ENCODE results near the gene NUDT15.
"Not testable (repeated sequence)": the region's sequence is repeated elsewhere in the genome, so short reads cannot be mapped to it uniquely, and the experiment has no call there.

The NUDT15 gene

DNA sequence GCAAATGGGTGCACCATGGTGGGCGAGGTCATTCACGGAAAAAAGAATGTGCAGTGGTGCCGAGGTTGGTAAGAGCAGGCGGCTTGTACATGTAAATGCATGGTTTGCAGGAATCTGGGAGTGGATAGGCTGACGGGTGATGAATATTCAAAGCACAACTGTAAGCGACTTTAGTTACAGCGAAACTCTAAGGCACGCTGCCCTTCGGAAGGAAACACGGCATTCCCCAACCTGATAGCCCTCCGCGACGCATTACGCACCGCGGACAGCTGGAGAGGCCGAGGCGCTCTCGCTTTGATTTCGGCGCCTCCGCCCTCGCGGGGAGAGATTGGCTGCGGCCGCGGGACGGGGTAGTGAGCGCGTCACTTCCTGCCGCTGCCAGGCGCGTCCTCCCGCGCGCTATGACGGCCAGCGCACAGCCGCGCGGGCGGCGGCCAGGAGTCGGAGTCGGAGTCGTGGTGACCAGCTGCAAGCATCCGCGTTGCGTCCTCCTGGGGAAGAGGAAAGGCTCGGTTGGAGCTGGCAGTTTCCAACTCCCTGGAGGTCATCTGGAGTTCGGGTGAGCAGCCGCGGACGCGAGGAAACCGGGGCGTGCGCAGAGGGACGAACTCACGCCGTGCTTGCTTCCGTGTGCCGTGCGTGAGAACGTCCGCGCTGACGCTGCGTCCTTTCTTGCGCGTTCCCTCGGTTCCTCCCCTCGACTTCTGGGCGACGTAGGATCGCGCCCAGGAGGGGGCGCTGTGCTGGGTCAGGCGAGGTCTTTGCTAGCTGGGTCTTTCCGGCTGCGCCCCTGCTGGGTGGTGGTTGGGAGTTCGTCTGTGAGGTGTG lies at the start of gene NUDT15:
NUDT15 (plus strand) TSS at position 381 of the 828 bp plus-strand sequence; CDS start at position 402, 21 bp downstream.
- DNase-seq: peak; percentile 93 to 96

DNA sequence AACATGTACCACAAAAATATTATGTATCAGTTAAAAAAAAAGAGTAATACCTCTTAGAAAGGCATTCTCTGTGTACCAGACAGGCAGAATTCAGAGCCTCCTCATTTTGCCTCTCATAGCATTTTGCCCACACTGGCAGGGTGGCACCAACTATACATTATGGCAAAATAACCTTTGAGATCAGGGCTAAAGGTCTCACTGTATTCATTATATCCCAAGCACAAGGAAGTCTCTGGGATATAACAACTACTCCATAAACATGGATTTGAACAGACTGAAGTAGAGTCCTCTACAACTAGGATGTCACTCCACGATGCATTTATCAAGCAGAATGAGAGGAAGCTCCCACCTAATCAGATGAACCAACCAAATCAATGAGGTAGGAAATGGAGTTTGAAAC lies 47.1 kb upstream of the NUDT15 start:
- no peak for DNase-seq

DNA sequence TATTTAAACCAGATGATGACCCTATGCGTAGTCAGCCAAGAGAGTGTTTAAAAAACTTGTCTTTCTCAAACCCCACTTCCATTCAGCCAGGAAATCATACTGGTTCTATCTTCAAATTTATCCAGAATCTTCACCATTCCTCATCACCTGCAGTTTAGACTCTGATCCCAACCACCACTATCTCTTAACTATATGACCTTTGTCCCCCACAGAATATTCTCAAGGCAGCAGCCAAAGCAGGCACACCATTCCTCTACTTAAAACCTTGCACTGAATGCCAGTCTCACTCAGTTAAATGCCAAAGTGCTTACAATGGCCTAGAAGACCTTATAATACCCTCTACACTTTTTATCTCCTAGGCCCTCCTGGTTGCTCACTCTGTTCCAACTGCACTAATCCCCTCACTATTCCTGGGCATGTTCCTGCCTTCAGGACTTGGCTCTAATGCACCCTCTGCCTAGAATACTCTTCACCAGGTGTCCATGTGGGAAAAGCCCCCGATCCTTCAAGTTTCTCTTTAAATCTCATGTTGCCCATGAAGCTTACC lies 46.5 kb upstream of the NUDT15 start:
- no peak for DNase-seq

DNA sequence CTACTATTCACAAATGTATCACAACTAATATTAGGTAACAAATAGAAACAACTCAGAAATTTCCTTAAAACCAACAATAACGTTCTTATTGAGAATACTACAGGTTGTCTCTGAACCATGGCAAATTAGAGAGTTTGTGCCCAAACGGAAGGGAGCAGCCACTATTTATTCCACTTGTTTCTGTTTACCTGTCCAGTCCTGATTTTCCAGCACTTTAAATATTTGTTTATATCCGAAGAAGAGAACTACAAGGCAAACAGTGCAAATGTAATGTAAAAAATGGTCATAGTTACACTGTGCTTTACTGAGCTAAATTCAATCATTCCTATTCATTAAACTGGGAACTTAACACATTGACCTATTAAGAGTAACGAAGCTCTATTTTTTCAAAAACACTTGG lies 45.7 kb upstream of the NUDT15 start:
- DNase-seq: no peak

DNA sequence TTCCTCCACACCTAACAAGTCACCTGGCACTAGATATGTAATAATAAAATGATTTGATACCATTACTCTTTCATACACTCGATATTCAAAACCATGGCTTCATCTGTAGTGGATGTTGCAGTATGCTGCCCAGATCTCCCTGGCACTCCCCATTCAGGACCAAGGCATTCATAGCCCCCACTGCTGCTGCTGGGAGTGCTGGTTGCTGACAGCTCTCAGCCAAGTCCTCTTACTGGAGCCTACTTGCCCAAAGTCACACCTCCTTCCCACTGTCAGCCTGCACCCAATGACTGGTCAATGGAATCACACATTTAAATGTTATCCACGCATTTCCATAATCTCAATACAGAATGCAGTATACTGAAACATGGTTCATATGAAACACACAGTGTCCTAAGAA lies 40.1 kb upstream of the NUDT15 start:
- DNase-seq: no peak

DNA sequence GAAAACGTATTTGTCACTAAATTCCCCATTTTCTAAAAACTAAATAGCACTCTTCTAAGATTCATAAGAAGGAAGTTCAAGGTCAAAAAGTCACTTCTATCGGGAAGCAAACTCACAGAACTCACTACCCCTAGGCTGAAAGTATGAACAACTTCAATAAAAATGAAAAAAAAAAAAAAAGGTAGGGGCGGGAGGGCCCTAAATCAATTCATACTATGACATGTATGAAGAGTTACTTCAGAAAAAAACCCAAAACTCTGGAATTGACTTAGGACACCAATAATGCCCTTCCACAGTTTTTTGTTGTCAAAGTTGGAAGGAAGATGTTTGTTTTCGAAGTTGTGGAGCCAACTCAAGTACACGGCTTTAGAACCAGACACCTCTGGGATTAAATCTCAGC lies 37.6 kb upstream of the NUDT15 start:
- no peak for DNase-seq

DNA sequence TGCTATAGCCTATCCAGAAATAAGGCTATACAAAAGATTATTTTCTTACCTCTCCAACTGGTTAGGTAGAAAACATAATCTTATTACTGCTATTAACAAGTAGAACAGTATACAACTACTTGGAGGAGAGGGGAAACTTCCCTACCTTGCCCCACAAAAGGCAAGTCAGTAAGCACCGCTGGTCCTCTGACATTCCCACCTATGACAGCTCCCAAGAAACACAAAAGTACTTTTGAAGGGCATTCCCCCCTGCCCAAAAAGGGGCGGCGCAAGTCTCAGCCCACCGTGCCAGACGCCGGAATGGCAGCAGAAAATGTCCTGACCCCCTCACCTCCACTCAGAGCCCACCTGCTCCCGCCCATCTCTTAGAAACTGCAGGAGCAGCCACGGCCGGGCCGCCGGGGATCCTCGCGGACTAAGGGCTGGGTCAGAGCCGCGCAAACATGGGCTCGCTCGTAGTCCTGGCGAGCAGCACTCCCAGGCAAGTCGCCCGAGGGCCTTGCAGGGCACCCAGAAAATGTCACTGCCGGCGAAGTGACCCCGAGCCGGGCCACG lies 36.9 kb upstream of the NUDT15 start:
- DNase-seq: no peak

DNA sequence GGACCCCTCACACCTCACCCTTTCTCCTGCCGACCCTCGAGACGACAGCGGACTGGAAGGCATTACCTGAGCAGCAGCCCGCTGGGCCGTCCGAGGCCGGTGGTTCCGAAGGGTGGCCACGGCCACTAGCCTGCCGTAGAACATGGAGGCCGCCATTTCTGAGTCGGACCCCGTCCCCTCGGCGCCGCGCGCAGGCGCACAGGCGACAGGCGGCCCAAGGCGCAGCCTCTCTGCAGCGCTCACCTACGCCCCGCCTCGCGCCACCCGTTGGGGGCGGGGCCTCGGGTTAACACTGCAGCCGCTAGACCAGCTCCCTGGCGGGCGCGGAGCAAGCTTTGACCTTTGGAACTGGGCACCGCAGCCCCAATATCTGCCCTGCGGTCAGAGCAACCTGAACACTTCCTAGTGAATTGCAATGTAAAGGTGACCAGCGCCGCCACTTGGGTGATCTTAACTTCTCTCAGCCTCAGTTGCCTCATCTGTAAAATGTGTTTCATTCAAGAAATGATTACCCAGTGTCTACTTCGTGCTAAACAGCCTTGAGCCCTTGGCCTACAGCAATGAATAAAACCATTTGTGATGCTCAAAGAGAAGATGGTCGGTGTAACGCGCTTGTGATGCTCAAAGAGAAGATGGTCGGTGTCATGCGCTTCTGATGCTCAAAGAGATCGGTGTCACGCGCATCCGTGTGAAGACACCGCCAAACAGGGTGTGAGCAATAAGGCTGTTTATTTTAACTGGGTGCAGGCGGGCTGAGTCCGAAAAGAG lies 36.2 kb upstream of the NUDT15 start, which contains the start of gene SUCLA2:
SUCLA2 (minus strand) TSS at position 160 of the 768 bp plus-strand sequence; CDS start at position 156, 4 bp downstream.
- peak; percentile 91 for DNase-seq

DNA sequence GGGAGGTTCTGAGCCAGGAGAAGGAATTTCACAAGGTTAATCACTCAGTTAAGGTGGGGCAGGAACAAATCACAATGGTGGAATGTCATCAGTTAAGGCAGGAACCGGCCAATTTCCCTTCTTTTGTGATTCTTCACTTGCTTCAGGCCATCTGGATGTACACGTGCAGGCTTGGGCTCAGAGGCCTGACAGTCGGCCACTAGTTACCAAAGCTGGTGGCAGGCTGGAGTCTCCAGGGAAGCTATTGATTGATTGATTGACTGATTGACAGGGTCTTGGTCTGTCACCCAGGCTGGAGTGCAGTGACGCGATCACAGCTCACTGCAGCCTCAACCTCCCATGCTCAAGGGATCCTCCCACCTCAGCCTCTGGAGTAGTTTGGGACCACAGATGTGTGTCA lies 35.5 kb upstream of the NUDT15 start:
- DNase-seq: not testable (repeated sequence)

DNA sequence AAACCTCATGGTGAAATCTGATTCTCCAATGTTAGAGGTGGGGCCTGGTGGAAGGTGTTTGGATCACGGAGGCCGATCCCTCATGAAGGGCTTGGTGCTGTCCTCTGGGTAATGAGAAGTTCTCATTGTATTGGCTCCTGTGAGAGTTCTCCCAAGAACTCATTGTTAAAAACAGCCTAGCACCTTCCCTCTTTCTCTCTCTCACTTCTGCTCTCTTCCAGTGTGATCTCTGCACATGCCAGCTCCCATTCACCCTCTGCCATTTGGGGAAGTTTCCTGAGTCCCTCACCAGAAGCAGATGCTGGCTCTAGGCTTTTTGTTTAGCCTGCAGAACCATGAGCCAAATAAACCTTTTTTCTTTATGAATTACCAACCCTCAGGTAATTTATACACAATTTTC lies 33.3 kb upstream of the NUDT15 start:
- no peak for DNase-seq

DNA sequence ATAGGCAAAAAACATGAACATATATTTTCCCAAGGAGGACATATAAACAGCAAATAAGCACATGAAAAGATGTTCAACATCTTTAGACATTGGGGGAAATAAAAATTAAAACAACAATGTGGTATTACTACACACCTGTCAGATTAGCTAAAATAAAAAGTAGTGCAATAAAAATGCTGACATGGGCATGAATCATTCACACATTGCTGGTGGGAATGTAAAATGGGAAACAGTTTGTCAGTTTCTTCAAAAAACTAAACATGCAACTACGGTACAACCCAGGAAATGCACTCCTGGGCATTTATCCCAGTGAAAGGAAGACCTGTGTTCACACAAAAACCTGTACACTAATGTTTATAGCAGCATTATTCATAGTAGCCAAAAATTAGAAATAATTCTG lies 31.1 kb upstream of the NUDT15 start:
- no peak for DNase-seq

DNA sequence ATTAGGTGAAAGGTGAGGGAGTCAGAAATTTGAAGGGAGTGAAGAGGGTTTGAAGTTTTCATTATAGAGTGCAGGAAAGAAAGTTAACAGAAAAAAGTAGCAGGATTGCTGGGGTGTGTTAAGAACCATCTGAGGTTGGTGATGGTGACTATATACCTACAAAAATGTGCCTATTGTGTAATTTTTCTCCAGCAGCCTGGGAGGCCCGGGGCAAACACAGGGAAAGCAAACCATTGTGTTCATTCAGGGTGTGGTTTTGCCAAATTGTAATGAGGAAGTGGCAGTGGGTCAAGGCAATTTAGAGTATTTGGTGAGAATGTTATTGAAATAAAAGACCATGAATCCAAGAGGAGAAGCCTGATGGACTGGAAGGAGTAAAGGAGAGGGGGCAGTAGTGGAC lies 28.2 kb upstream of the NUDT15 start:
- no peak for DNase-seq

DNA sequence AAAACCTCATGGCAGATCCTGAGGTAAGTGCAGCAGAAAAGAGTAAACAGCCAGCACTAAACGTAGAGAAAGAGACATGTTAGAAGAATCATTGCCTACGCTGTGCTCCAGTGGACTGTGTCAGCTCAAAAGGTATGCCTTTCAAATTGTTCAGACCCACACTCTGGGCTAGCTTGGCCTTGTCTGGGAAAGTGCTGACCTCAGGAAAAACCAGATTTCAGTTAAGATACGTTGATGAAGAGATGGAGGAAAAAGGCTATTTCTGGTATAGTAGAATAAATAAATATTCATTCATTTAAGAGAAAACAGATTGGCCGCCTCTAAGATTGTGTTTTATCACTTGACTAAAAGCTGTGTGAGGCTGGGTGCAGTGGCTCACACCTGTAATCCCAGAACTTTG lies 26.8 kb upstream of the NUDT15 start:
- DNase-seq: no peak

DNA sequence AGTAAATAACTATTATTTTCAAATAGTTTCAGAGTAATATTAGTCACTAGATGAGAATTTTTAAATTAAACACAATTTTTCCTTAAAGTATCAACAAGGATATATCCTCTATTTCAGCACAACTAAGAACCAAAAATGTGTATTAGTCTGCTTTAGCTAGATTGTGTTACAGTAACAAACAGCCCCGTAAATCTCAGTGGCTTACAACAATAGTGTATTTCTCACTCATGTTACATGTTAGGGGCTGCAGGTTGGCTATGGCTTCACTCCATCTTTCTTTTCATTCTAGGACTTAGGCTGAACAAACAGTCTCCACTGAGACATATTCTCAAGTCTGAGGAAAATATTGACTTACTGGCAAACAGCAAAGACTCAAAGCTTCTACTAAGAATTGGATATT lies 24.9 kb upstream of the NUDT15 start:
- DNase-seq: no peak

DNA sequence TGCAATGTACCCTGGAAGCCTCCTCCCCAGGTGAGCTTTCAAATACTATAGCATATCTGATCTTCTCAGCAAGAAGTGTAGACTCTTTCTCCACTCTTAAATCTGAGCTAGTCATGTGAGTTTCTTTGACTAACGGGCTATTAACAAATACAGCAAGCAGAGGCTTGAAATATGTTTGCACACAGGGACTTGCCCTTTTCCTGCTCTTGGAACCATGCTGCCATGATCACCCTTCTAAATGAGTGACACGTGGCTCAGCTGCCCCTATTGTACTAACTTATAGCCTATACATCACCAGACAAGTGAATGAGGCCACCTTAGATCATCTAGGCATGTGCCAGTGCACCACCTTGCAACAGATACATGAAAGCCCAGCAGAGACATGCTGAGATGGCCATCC lies 23.2 kb upstream of the NUDT15 start:
- no peak for DNase-seq

DNA sequence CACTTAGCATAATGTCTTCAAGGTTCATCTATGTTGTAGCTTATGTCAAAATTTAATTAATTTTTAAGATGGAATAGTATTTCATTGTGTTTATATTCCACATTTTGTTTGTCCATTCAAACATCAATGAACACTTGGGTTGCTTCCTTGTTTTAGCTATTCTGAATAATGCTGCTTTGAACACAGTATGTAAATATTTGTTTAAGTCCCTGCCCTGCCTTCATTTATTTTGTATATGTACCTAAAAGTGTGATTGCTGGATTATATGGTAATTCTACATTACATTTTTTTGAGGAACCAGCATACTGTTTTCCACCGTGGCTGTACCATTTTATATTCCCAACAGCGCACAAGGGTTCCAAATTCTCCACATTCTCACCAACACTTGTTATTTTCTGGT lies 18.9 kb upstream of the NUDT15 start:
- no peak for DNase-seq

DNA sequence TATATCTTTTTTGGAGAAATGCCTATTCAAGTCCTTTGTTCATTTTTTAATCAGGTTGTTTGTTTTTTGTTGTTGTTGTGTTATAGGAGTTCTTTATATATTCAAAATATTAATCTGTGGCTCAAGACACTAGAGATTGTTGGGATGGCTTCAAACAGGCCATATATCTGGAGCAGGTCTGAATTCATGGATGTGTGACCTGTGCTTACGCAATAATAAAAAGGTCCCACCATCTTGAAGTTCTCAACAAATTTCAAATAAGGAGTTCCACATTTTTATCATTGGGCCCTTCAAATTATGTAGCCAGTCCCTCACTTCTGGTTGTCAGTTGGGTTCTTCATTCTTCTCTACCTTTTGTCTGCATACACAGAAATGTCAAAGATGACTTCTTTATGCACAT lies 17.7 kb upstream of the NUDT15 start:
- no peak for DNase-seq

DNA sequence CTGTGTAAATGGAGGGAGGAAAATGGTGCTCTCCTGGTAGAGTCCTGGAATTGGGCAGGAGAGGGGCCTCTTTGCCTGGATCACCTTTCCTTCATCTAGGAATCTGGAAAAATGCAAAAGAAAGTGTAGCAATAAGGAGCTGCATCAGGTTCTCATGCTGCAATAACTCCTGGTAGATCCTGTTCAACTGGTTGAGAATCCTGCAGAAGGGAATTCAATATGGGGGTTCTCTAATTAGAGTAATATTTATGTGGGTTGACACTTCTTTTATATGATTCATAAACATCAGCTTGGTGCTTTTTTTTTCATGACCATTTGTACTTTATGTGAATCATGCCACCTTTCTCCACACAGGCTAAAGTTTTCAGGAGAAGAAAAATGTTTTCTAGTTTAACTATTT lies 9.5 kb upstream of the NUDT15 start:
- DNase-seq: no peak

DNA sequence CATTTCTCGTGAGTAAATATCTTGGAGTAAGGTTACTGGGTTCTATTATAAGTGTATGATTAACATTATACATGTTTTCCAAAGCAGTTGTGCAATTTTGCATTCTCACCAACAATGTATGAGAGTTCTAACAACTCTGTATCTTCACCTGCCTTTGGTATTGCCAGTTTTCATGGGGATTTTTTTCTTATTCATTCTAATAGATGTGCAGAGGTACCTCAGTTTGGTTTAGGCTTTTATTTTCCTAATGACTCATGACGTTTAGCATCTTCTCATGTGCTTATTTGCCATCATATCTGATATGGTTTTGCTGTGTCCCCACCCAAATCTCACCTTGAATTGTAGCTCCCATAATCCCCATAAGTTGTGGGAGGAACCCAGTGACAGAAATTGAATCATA lies 7.7 kb upstream of the NUDT15 start:
- no peak for DNase-seq

DNA sequence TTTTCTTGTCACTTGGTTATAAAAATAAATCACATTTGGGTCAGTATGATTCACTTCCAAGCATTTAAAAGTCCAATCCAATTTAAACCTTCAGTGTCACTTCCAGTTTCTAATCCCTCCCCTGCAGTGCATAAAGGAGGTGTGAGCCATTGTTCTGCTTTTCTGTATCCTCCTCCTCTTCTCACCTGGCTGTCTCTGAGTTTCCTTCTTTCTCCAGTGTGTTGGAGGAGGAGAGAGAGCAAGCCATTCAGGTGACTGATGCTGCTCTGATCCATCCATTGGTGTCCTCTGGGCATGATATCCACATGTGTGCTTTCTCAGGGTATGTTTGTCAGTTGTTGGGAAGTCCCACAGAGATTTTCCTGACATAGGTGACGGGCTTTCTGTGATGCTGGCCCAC lies 1.2 kb downstream of the NUDT15 start:
- DNase-seq: peak in 1 of 2 experiments; percentile 8

DNA sequence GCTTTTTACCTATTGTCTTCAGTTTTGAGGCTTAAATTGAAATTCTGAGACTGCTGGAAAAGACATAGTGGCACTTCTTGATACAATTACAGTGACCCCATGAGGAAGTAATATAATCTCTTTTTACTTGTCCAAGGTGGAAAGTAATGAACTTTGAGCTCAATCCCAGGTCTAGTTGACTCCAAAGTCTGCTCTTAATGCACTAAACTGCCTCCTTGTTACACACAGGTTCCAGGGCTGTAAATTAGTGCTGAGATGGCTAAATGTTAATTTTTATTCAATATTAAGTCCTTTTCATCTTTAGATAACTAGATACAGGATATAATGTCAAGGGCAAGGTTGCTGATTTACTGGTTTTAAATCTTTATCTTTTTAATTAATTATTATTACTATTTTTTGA lies 2.5 kb downstream of the NUDT15 start:
- DNase-seq: no peak

DNA sequence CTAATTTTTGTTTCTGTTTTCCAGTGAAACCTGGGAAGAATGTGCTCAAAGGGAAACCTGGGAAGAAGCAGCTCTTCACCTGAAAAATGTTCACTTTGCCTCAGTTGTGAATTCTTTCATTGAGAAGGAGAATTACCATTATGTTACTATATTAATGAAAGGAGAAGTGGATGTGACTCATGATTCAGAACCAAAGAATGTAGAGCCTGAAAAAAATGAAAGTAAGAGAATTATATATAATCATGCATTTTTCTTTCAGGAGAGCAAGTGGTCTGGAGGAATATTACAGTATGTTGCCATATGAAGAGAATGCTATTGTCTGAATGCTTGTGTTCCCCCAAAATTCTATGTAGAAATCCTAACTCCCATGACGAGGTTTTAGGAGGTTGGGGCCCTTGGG lies 3.4 kb downstream of the NUDT15 start:
- DNase-seq: no peak

DNA sequence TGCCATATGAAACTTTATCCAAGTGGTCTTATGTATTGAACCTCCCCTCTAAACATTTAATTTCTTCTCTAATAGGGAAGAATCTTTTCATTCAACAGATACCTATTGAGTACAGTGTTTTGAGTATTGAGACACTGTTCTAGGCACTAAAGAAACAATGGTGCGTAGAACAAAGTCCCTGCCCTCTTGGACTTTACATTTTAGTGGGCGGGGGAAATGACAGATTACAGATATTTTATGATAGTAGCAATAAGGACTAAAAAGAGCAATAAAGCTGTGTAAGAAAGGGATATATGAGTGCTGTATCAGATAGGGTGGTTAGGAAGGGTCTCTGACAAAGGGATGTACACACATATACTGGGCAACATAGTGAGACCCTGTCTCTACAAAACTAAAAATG lies 5.4 kb downstream of the NUDT15 start:
- DNase-seq: no peak
